IPS-18a (cell line): ENCODE results near the gene KLHL7.
"Not testable (repeated sequence)": the region's sequence is repeated elsewhere in the genome, so short reads cannot be mapped to it uniquely, and the experiment has no call there.

ENCODE experiments used
- H3K27ac ChIP-seq: one replicate; pipeline ENCODE4 v1.5.1; 2013; ENCODE audit warnings: low read length
- H3K27me3 ChIP-seq: one replicate; pipeline ENCODE4 v1.6.1; 2013; ENCODE audit warnings: mild to moderate bottlenecking, low read length; ENCODE audit not compliant: control insufficient read depth, insufficient read depth
- H3K36me3 ChIP-seq: one replicate; pipeline ENCODE4 v1.6.1; 2013; ENCODE audit warnings: low read depth, low read length; ENCODE audit not compliant: control insufficient read depth
- H3K4me1 ChIP-seq: one replicate; pipeline ENCODE4 v1.6.1; 2013; ENCODE audit warnings: low read depth, low read length; ENCODE audit not compliant: control insufficient read depth
- H3K4me3 ChIP-seq: one replicate; pipeline ENCODE4 v1.5.1; 2013; ENCODE audit warnings: low read length
- H3K9ac ChIP-seq: one replicate; pipeline ENCODE4 v1.6.1; 2013; ENCODE audit warnings: mild to moderate bottlenecking, low read length, moderate library complexity
- H3K9me3 ChIP-seq: one replicate; pipeline ENCODE4 v1.6.1; 2013; ENCODE audit warnings: low read depth, low read length; ENCODE audit not compliant: control insufficient read depth

Gene KLHL7

DNA sequence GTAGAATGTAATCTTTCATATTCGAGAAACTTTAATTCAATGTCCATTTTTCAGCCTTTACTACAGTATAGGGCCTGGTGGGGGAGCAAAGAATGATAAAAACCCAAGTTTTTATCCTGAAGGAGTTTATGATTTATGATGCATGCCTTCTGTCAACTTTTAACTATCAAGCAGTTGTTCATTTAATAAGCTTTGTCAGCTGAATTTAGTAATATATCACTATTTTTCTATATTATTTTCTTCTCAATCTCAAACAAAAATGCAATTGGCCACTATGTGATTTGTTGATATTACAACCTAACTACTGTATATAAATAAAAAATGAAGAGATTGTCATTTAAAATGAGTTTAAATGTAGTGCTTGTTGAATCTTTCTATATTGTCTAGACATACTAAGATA lies 78.7 kb downstream of the KLHL7 start:
- no peak overlapping the region for H3K4me3 ChIP-seq

DNA sequence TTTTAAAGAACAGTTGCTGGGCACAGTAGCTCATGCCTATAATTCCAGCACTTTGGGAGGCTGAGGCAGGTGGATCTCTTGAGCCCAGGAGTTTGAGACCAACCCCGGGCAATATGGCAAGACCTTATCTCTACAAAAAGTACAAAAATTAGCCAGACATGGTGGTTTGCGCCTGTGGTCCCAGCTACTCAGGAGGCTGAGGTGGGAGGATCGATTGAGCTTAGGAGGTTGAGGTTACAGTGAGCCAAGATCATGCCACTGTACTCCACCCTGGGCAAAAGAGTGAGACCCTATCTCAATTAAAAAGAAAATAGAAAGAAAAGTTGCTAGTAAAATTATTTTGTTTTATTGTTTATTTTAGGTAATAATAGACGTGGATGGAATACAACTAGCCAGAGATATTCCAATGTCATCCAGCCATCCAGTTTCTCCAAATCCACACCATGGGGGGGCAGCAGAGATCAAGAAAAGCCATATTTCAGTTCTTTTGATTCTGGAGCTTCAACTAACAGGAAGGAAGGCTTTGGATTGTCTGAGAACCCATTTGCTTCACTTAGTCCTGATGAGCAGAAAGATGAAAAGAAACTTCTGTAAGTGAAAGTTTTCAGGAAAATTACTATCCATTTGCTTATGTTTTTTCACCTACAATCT lies 79.2 kb downstream of the KLHL7 start:
- H3K4me1 ChIP-seq: peaks cover 13% of the 10 kb centered on the region
- H3K4me3 ChIP-seq: no peak overlapping the region
- H3K9ac ChIP-seq: no peak overlapping the region
- no peak overlapping the region for H3K27ac ChIP-seq
- no peaks in the 10 kb centered on the region for H3K27me3 ChIP-seq
- peaks cover 42% of the 10 kb centered on the region for H3K36me3 ChIP-seq
- no peaks in the 10 kb centered on the region for H3K9me3 ChIP-seq

More for the DNA sequence above, 78.7 kb downstream of the KLHL7 start:
- Histone ChIP-seq H3K9me3 (no peaks in the 10 kb centered on the region), H3K9ac (no peak overlapping the region), H3K36me3 (peaks cover 40% of the 10 kb centered on the region), H3K27ac (no peak overlapping the region), H3K27me3 (no peaks in the 10 kb centered on the region), H3K4me1 (peaks cover 13% of the 10 kb centered on the region)

DNA sequence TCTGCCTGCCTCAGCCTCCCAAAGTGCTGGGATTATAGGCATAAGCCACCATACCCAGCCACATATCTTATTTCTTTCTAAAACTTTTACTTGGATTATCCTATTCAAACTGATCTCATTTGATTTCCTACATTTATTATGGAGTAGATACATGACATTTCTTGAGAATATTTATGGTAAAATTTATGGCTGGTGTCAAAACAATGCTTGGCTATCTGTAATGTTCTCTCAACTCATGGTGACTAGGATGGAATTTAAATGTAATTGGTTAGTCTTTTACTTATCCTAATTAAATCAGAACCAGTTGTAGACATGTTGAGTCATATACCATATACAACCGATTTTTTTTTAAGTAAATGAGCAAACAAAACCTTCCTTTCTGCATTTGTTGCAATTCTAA lies 80.4 kb downstream of the KLHL7 start:
- no peak overlapping the region for H3K9ac ChIP-seq
- H3K36me3 ChIP-seq: peaks cover 47% of the 10 kb centered on the region
- no peak overlapping the region for H3K4me3 ChIP-seq
- H3K27ac ChIP-seq: no peak overlapping the region
- H3K9me3 ChIP-seq: no peaks in the 10 kb centered on the region
- H3K4me1 ChIP-seq: peaks cover 8% of the 10 kb centered on the region
- no peaks in the 10 kb centered on the region for H3K27me3 ChIP-seq

DNA sequence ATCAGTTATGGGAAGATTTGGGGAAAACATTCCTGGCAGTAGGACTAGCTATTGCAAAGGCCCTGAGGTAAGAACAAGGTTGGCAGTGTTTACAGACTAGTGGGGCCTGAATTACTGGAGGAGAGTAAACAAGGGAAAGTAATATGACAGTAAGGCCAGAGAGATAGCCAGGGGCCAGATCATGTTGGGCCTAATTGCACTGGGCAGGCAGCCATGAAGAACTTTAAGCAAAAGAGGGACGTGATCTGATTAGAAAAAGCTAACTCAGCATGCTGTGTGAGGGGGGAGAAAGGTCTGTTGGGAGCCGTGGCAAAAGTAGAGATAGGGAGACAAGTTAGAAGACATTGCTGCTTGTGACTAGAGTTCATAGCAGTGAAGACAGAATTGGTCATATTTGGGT lies 85.4 kb downstream of the KLHL7 start:
- H3K27ac ChIP-seq: no peak overlapping the region
- H3K36me3 ChIP-seq: peaks cover 47% of the 10 kb centered on the region
- no peak overlapping the region for H3K9ac ChIP-seq
- no peaks in the 10 kb centered on the region for H3K27me3 ChIP-seq
- no peaks in the 10 kb centered on the region for H3K9me3 ChIP-seq
- no peaks in the 10 kb centered on the region for H3K4me1 ChIP-seq
- no peak overlapping the region for H3K4me3 ChIP-seq

DNA sequence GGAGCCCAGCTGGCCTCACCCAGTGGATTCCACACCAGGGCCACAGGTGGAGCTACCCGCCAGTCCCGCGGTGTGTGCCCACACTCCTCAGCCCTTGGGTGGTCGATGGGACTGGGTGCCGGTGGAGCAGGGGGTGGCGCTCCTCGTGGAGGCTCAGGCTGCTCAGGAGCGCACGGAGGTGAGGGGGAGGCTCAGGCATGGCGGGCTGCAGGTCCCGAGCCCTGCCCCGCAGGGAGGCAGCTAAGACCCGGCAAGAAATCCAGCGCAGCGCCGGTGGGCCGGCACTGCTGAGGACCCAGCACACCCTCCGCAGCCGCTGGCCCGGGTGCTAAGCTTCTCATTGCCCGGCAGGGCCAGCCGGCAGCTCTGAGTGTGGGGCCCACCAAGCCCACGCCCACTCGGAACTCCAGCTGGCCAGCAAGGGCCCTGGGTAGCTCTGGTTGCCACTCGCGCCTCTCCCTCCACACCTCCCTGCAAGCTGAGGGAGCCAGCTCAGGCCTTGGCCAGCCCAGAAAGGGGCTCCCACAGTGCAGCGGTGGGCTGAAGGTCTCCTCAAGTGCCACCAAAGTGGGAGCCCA lies 88.2 kb downstream of the KLHL7 start:
- not testable (repeated sequence) for H3K4me3 ChIP-seq, H3K4me1 ChIP-seq, H3K27ac ChIP-seq, H3K9me3 ChIP-seq, H3K27me3 ChIP-seq, H3K9ac ChIP-seq
- H3K36me3 ChIP-seq: peaks cover 34% of the 10 kb centered on the region

DNA sequence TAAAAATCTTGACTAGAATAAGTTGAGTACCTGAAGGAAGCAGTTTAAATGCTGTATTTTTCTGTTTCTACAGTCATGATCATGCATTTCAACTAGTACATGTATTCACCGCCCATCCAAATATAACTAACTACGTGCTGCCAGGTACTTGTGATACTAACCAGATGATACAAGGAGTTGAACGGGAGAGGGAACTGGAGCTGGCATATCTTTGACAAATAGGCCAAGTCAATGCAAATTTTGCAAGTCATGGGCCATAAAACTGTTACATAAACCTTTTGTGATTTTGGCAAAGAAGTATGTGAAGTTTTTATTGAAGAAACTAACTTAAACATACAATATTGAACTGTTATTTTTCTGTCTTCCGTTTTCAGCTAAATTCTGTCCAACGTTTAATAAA lies 90.7 kb downstream of the KLHL7 start:
- no peak overlapping the region for H3K4me3 ChIP-seq
- H3K9ac ChIP-seq: no peak overlapping the region
- no peaks in the 10 kb centered on the region for H3K4me1 ChIP-seq
- H3K36me3 ChIP-seq: peaks cover 47% of the 10 kb centered on the region
- no peaks in the 10 kb centered on the region for H3K9me3 ChIP-seq
- no peaks in the 10 kb centered on the region for H3K27me3 ChIP-seq
- no peak overlapping the region for H3K27ac ChIP-seq

DNA sequence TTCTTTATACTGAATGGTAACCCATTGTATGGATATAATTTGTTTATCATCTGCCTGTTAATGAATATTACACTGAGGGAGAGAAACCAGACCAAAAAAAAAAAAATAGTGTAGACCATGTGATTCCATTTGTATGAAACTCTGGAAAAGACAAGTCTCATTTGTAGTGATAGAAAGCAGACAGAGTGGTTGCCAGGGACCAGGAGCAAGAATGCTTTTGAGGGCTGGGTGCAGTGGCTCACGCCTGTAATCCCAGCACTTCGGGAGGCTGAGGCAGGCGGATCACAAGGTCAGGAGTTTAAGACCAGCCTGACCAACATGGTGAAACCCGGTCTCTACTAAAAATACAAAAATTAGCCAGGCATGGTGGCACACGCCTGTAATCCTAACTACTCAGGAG lies 92.2 kb downstream of the KLHL7 start:
- not testable (repeated sequence) for H3K4me1 ChIP-seq, H3K9me3 ChIP-seq, H3K27ac ChIP-seq, H3K27me3 ChIP-seq, H3K4me3 ChIP-seq, H3K9ac ChIP-seq
- H3K36me3 ChIP-seq: peaks cover 45% of the 10 kb centered on the region

DNA sequence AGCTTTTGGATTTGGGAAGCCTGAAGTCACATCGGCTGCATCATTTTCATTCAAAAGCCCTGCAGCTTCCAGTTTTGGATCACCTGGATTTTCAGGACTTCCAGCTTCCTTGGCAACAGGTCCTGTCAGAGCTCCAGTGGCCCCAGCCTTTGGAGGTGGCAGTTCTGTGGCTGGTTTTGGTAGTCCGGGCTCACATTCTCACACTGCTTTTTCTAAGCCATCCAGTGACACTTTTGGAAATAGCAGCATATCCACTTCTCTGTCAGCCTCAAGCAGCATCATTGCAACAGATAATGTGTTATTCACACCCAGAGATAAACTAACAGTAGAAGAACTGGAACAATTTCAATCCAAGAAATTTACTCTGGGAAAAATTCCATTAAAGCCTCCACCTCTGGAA lies 94.7 kb downstream of the KLHL7 start:
- Histone ChIP-seq H3K4me3 (no peak overlapping the region), H3K27me3 (no peaks in the 10 kb centered on the region), H3K9ac (no peak overlapping the region), H3K9me3 (no peaks in the 10 kb centered on the region), H3K36me3 (peaks cover 43% of the 10 kb centered on the region), H3K27ac (no peak overlapping the region), H3K4me1 (no peaks in the 10 kb centered on the region)

DNA sequence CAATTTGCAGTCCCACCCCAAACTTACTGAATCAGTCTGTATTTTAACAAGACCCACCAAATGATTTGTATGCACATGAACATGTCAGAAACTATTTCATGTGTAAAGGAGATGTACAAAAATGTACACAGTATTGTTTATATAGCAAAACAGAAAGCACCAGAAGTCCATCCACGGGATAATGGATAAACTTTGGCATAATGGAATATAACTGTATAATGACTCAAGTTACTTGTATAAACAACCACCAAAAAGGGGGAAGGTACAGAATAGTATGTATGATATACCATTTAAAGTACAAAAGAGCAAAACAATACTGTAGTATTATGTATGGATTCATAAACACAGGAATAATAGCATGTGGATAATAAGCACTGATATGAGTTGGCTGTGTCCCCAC lies 98.7 kb downstream of the KLHL7 start:
- peaks cover 21% of the 10 kb centered on the region for H3K36me3 ChIP-seq
- H3K27ac ChIP-seq: no peak overlapping the region
- H3K9me3 ChIP-seq: no peaks in the 10 kb centered on the region
- no peaks in the 10 kb centered on the region for H3K27me3 ChIP-seq
- no peak overlapping the region for H3K4me3 ChIP-seq
- H3K9ac ChIP-seq: no peak overlapping the region
- no peaks in the 10 kb centered on the region for H3K4me1 ChIP-seq

DNA sequence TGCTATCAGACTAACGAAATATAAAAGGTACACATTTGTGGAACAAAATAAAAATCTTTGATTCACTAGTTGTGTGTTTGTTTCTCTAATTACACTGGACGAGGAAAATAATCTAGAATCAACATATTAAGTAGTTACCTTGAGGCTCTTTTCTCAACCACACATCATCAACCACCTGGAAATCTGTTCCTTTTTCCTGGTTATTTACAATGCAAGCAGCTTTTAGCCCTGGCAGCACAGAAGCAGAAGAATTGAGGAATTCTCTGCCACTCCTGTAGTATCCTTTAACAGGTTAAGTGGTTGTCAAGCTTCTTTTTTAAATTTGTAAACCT lies 100.0 kb downstream of the KLHL7 start:
- Histone ChIP-seq H3K9ac (no peak overlapping the region), H3K27ac (no peak overlapping the region), H3K27me3 (no peaks in the 10 kb centered on the region), H3K9me3 (no peaks in the 10 kb centered on the region), H3K36me3 (peaks cover 8% of the 10 kb centered on the region), H3K4me3 (no peak overlapping the region), H3K4me1 (no peaks in the 10 kb centered on the region)

DNA sequence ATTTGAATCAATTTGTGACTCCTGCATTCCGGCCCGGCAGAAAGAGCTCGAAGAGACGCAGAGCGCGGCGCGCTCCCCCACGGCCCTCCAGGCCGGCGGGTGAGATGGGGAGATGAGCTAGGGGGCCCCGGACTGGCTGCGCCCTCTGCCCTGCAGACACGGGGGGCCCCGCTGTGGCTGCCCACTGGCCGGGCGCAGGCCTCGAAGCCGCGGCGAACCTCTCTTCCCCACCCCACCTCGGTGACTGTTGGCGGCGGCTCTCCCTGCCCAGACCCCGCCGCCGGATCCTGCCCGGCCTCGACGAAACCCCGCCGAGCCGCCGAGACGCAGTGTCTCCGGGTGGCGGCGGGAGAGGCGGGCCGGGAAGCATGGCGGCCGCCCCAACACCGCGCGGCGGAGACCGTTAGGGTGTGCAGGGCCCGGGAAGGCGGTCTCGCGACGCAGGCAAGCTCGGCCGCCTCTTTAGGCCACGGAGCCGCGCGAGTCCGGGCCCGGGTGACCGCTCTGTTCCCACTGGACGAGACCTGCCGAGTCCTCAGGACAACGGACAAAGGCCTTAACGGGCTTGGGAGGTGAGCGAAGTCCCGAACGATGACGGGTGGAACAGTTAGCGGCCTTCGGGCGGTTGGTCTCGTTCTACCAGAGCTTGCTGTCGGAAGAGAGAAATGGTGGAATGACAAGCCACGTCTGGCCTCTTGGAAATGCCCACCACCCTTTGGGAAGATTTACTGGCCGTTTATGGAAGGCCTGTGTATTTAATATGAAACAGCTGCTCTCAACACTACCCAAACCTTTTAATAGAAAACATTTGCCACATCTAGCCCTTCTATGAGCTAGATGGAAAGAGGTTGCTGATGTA lies 100.6 kb downstream of the KLHL7 start:
- Histone ChIP-seq H3K9me3 (no peaks in the 10 kb centered on the region), H3K36me3 (peaks cover 2% of the 10 kb centered on the region), H3K27me3 (no peaks in the 10 kb centered on the region), H3K4me1 (no peaks in the 10 kb centered on the region), H3K4me3 (no peak overlapping the region), H3K27ac (no peak overlapping the region), H3K9ac (no peak overlapping the region)

DNA sequence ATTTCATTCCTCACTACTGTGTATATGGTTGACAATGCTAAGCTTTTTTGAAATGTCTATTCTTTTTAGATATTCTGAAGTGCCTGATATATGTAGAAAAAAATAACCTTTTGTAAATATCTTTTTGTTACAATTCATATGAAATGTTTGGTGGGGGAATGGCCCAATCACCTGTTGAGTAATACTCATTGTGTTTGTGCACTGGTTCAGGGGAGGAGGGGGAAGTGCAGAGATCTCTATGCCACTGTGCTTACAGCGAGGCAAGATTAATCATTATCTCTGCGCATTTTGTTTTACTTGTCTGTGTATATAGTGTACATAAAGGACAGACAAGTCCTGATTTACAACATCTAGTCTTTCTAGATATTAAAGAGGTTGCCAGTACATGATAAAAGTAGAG lies 101.4 kb downstream of the KLHL7 start:
- no peak overlapping the region for H3K9ac ChIP-seq
- H3K36me3 ChIP-seq: no peaks in the 10 kb centered on the region
- no peaks in the 10 kb centered on the region for H3K4me1 ChIP-seq
- no peak overlapping the region for H3K4me3 ChIP-seq
- no peaks in the 10 kb centered on the region for H3K27me3 ChIP-seq
- H3K9me3 ChIP-seq: no peaks in the 10 kb centered on the region
- H3K27ac ChIP-seq: no peak overlapping the region
